Measurements from ENCODE around the gene BAD.

Gene BAD

DNA sequence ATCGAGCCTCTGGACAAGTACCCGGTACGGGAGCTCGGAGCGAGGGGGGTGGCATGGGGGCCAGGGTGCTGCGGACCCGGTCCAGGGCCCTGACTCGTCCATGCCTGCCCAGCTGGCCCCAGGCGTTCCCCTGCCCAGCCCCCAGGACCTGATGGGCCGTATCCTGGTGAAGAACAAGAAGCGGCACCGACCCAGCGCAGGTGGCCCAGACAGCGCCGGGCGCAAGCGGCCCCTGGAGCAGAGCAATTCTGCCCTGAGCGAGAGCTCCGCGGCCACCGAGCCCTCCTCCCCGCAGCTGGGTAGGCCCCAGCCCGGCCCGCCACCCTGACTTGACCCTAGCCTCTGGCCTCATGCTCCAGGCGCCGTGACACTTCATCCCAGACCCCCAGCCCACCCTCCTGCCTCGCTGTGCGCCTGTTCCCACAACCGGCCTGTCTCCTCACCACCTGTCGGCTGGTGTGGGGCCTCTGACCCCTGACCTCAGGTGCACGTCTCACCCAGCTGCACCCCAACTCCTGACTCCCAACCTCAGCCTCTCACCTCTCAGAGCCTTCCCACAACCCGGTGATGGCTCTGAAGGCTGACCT is 25.4 kb downstream of the BAD start:
- no peaks in the 10 kb centered on the region for H3K27me3 Mint-ChIP-seq
- intact Hi-C loops (cut with micrococcal nuclease): no loop called here
- peaks cover 100% of the 10 kb centered on the region for H3K36me3 Mint-ChIP-seq (ENCODE audit: low read depth)
- no peaks in the 10 kb centered on the region for H3K9me3 Mint-ChIP-seq
- H3K27ac Mint-ChIP-seq: no peak overlapping the region
- H3K4me1 Mint-ChIP-seq (ENCODE audit: low read depth): peaks cover 15% of the 10 kb centered on the region
- no peak overlapping the region for H3K4me3 Mint-ChIP-seq

DNA sequence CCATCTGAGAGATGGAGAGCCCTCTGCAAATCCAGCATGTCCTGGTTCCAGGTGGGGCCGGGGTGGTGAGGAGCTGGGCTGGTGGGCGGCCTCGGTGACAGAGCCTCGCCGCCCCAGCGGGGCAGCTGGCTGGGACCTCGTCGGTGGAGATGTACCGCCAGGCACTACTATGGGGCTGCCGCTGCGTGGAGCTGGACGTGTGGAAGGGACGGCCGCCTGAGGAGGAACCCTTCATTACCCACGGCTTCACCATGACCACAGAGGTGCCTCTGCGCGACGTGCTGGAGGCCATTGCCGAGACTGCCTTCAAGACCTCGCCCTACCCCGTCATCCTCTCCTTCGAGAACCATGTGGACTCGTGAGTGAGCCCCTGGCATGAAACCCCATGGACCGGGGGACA is 26.1 kb downstream of the BAD start:
- H3K4me1 Mint-ChIP-seq (ENCODE audit: low read depth): peaks cover 22% of the 10 kb centered on the region
- peaks cover 100% of the 10 kb centered on the region for H3K36me3 Mint-ChIP-seq (ENCODE audit: low read depth)
- H3K27ac Mint-ChIP-seq: no peak overlapping the region
- intact Hi-C loops (cut with micrococcal nuclease): no loop called here
- no peaks in the 10 kb centered on the region for H3K9me3 Mint-ChIP-seq
- H3K27me3 Mint-ChIP-seq: no peaks in the 10 kb centered on the region
- no peak overlapping the region for H3K4me3 Mint-ChIP-seq

DNA sequence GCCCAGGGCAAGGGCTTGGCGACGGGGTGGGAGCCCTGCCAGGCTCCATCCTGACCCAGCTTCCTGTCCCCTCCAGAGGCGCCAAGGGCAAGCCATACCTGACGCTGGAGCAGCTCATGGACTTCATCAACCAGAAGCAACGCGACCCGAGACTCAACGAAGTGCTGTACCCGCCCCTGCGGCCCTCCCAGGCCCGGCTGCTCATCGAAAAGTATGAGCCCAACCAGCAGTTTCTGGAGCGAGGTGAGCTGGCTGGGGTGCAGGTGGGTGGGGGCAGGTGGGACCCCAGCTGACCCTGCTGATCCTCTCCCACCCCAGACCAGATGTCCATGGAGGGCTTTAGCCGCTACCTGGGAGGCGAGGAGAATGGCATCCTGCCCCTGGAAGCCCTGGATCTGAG is 28.2 kb downstream of the BAD start:
- H3K4me3 Mint-ChIP-seq: no peak overlapping the region
- peaks cover 91% of the 10 kb centered on the region for H3K36me3 Mint-ChIP-seq (ENCODE audit: low read depth)
- intact Hi-C loops (cut with micrococcal nuclease): no loop called here
- H3K4me1 Mint-ChIP-seq (ENCODE audit: low read depth): peaks cover 38% of the 10 kb centered on the region
- no peaks in the 10 kb centered on the region for H3K9me3 Mint-ChIP-seq
- no peak overlapping the region for H3K27ac Mint-ChIP-seq
- no peaks in the 10 kb centered on the region for H3K27me3 Mint-ChIP-seq

DNA sequence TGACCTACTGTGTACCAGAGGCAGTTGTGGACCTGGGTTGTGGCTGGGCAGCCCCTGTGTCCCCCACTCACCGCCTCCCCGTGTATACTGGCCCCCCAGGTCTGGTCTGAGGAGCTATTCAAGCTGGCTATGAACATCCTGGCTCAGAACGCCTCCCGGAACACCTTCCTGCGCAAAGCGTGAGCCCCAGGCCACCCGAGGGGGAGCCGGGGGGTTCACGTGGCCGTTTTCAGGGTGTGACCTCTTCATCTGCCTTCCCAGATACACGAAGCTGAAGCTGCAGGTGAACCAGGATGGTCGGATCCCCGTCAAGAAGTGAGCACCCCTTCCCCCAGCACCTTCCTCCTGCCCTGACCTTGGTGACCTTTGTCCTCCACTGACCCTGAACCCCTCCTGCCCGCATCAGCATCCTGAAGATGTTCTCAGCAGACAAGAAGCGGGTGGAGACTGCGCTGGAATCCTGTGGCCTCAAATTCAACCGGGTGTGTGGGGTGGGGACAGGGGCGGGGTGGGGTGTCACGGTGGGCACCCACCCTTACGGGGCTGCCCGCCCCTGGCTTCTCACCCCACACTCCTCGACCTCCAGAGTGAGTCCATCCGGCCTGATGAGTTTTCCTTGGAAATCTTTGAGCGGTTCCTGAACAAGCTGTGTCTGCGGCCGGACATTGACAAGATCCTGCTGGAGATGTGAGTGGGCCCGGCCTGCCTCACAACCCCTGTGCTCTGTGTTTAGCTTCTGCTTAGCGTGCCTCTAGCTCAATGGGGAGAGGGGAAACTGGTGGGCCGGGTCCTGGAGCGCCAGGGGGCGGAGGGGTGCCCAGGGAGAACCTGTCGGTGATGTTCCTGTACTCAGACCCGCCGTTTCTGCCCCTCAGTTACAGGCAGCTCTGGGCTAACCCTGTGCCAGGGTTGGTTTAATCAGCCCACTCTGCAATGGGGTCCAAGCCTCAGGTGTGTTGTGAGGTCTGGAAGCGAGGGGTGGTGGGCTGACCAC is 29.0 kb downstream of the BAD start:
- H3K9me3 Mint-ChIP-seq: no peaks in the 10 kb centered on the region
- H3K4me1 Mint-ChIP-seq (ENCODE audit: low read depth): peaks cover 47% of the 10 kb centered on the region
- H3K27ac Mint-ChIP-seq: no peak overlapping the region
- H3K4me3 Mint-ChIP-seq: no peak overlapping the region
- H3K27me3 Mint-ChIP-seq: peaks cover 4% of the 10 kb centered on the region
- peaks cover 83% of the 10 kb centered on the region for H3K36me3 Mint-ChIP-seq (ENCODE audit: low read depth)
- intact Hi-C loops (cut with micrococcal nuclease): no loop called here

DNA sequence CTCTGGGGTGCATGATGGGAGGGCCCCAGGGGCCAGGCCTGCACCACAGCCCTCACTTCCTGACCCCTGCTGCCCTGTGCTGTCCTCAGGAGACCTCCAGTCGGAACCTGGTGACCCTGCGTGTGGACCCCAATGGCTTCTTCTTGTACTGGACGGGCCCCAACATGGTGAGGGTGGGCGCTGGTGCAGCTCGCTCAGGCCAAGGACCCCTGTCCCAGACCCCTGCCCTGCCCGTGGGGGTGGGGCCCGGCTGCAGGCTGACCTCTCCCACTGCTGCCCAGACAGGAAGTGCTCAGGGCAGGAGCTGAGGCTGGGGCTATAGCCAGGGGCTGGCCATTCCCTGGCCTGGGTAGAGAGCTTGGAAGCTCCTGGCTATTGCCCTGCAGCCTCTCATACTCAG is 30.1 kb downstream of the BAD start:
- intact Hi-C loops (cut with micrococcal nuclease): loop anchor here (5.0 kb wide), 1 partner anchor 48 kb away; the partner anchor contains the start of gene CATSPERZ
- Mint-ChIP-seq H3K4me1 (ENCODE audit: low read depth) (peaks cover 42% of the 10 kb centered on the region), H3K36me3 (ENCODE audit: low read depth) (peaks cover 72% of the 10 kb centered on the region)

DNA sequence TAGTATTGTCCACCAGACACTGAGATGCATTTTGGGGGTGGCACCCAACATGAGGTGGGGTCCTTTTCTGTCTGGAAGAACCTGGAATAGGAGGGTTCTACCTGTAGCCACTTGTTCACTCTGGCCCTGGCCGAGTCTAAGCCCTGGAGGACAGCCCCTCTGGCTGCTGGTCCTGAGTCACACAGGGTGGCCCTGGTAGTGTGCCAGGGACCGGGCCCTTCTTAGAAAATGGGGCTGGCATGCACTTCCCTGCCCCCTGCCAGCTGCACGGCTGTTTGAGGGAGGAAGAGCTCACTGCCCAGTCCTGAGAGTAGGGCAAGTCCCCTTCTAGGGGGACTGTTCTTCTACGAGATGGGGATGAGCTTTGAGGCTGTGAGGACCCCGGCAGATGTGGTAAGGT is 31.0 kb downstream of the BAD start:
- H3K4me3 Mint-ChIP-seq: peak overlapping the region; percentile 99
- H3K27me3 Mint-ChIP-seq: peaks cover 9% of the 10 kb centered on the region
- peaks cover 47% of the 10 kb centered on the region for H3K4me1 Mint-ChIP-seq (ENCODE audit: low read depth)
- H3K36me3 Mint-ChIP-seq (ENCODE audit: low read depth): peaks cover 63% of the 10 kb centered on the region
- intact Hi-C loops (cut with micrococcal nuclease): loop anchor here (2.0 to 5.0 kb wide), 2 partner anchors 15 to 49 kb away; partner anchors contain the start of gene CATSPERZ
- H3K27ac Mint-ChIP-seq: peak overlapping the region; percentile 31
- H3K9me3 Mint-ChIP-seq: no peaks in the 10 kb centered on the region

More for the DNA sequence above, 30.1 kb downstream of the BAD start:
- Mint-ChIP-seq H3K27me3 (peaks cover 9% of the 10 kb centered on the region), H3K27ac (peak overlapping the region; percentile 31), H3K9me3 (no peaks in the 10 kb centered on the region), H3K4me3 (no peak overlapping the region)

DNA sequence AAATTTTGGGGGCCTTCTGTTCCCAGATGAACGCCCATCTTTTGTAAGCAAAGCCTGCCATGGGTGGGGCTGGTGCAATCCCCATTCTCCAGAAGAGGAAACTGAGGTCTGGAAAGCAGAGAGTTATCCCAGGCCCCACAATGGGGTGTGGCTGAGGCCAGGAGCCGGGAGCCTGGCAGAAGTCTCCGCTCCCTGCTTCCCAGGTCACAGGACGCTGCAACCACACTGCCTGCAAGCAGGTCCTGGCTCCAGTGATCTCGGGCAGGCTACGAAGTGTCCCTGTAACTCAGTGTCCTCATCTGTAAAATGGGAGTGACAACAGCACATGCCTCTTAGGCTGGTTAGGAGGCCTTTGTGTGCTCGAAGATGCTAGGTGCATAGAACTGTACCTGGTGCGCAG is 31.4 kb downstream of the BAD start:
- Mint-ChIP-seq H3K4me3 (peak overlapping the region; percentile 99), H3K4me1 (ENCODE audit: low read depth) (peaks cover 51% of the 10 kb centered on the region), H3K27me3 (peaks cover 9% of the 10 kb centered on the region), H3K27ac (peak overlapping the region; percentile 88), H3K9me3 (no peaks in the 10 kb centered on the region), H3K36me3 (ENCODE audit: low read depth) (peaks cover 59% of the 10 kb centered on the region)
- intact Hi-C loops (cut with micrococcal nuclease): loop anchor here (2.0 to 5.0 kb wide), 2 partner anchors 16 to 49 kb away; partner anchors contain the start of gene CATSPERZ

DNA sequence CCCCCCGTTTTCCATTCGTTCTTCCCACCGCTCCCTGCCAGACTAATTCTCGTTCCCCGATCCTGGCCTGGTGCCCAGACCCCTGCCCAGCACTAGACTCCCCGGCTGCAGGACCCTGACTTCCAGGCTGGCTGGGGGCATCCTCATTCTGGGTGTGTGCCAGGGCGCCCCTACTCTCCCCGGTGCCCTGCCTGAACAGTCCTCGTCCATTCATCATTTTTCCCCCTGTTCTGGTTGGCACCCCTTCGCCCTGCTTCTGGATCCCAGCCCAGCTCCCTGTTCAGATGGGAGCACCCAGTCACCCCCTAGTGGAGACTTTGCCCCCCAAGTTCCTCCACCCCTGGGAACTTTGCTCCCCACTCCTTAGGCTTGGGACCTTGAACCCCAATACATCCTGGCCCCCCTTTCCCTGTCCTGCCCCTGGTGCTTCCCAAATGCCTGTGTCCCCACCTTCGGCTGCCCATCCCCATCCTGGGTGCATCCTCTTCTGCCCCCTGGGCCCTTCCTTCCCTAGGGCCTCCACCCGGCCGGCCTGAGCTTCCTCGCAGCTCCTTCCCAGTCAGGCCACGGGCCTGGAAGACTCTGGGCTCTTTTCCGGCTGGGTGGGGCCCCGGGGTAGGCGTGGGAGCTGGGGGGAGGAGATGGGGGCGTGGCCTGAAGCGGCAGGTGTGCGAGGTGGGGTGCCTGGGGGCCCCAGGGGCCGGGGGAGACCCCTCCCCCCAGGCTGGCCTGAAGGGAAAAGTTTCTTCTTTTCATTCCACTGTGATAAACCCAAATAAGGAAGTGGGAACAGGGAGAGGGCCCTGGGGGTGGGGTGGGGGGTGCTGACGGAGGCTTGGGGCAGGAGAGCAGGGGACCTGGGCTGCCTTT is 32.2 kb downstream of the BAD start:
- H3K36me3 Mint-ChIP-seq (ENCODE audit: low read depth): peaks cover 52% of the 10 kb centered on the region
- intact Hi-C loops (cut with micrococcal nuclease): loop anchor here (2.0 to 5.0 kb wide), 2 partner anchors 17 to 50 kb away; partner anchors contain the start of gene CATSPERZ
- H3K4me3 Mint-ChIP-seq: peak overlapping the region; percentile 99
- peaks cover 9% of the 10 kb centered on the region for H3K27me3 Mint-ChIP-seq
- peak overlapping the region; percentile 88 for H3K27ac Mint-ChIP-seq
- peaks cover 59% of the 10 kb centered on the region for H3K4me1 Mint-ChIP-seq (ENCODE audit: low read depth)
- no peaks in the 10 kb centered on the region for H3K9me3 Mint-ChIP-seq

DNA sequence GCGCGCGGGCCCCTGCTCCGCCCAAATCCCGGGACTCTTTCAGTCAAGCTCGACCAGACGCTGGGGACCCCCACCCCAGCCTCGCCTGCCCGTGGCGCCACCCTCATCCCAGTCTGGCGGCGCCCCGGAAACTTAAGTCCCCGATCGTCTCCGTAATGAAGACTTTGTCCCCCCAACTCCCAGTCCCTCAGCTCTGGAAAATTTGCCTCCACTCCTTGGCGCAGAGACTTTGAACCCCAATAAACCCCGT is 32.8 kb downstream of the BAD start:
- Mint-ChIP-seq H3K27me3 (peaks cover 9% of the 10 kb centered on the region), H3K9me3 (no peaks in the 10 kb centered on the region), H3K36me3 (ENCODE audit: low read depth) (peaks cover 51% of the 10 kb centered on the region), H3K27ac (peak overlapping the region; percentile 88), H3K4me3 (peak overlapping the region; percentile 99), H3K4me1 (ENCODE audit: low read depth) (peaks cover 64% of the 10 kb centered on the region)
- intact Hi-C loops (cut with micrococcal nuclease): loop anchor here (2.0 to 5.0 kb wide), 2 partner anchors 17 to 51 kb away; partner anchors contain the start of gene CATSPERZ

DNA sequence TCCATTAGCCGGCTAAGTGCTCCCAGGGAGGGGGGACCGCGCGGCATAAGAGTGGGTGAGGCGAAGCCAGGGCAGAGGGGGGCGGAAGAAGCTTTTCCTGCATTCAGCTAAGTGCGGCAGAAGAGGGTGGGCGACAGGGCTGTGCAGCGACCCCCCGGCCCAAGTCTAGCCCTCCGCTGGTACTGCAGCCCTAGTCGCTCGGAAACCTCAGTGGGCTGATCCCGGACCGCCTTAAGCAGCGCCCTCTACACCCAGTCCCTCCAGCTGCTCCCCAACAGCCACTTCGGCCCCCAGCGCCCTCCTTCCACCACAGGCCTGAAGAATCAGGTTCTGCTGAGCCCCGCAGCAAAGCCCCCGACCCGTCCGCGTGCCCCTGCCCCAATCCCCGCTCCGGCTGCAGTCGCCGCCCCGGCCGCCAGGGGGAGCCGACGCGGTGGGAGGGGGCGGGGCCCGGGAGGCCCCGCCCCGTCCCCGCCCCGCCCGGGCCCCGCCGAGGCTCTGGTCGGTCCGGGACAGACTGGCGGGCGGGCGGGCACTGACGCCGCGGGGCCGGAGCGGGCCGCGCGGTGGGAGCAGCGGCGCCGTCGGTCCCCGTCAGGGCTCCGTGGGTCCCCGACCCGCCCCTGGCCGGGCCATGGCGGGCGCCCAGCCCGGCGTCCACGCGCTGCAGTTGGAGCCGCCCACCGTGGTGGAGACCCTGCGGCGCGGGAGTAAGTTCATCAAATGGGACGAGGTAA is 33.3 kb downstream of the BAD start, which contains the start of gene PLCB3:
PLCB3 (plus strand) TSS at position 515 of the 737 bp plus-strand sequence; CDS start at position 635, 120 bp downstream.
- H3K27me3 Mint-ChIP-seq: peaks cover 9% of the 10 kb centered on the region
- peak within 1 kb of the TSS; percentile 88 for H3K27ac Mint-ChIP-seq
- peaks cover 64% of the 10 kb centered on the region for H3K4me1 Mint-ChIP-seq (ENCODE audit: low read depth)
- peaks cover 48% of the 10 kb centered on the region for H3K36me3 Mint-ChIP-seq (ENCODE audit: low read depth)
- peak within 1 kb of the TSS; percentile 99 for H3K4me3 Mint-ChIP-seq
- H3K9me3 Mint-ChIP-seq: no peaks in the 10 kb centered on the region
- intact Hi-C loops (cut with micrococcal nuclease): loop anchor here (5.0 kb wide), 1 partner anchor 51 kb away; the partner anchor contains the start of gene CATSPERZ

DNA sequence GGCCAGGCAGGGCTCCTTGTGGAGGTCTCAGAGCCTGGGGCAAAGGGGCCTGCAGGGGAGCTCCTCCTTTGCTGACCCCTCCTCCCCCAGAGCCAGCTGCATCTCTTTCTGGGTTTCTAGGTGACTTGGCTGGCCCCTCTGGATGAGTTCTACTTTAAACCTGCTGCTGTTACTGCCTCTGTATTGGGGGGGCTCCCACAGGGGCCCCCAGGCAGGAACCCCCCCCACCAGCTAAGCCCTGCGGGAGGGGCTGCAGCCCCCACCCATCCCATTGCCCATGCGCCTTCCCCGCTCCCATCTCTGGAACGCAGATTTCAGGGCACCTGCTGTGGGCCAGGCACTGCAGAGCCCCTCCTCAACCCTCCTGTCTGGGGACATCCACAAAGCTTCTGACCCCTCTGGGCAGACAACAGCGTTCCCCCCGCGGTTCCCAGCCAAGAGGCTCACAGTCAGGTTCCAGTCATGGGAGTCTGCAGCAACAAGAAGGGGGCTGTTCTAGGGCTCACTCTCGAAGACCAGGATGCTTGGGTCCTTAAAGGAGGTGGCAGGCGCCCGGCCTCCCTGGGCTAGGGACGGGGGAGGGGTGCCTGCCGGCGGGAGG is 34.0 kb downstream of the BAD start:
- peak overlapping the region; percentile 73 for H3K4me3 Mint-ChIP-seq
- intact Hi-C loops (cut with micrococcal nuclease): loop anchor here (5.0 kb wide), 1 partner anchor 52 kb away; the partner anchor contains the start of gene CATSPERZ
- peaks cover 48% of the 10 kb centered on the region for H3K36me3 Mint-ChIP-seq (ENCODE audit: low read depth)
- peaks cover 9% of the 10 kb centered on the region for H3K27me3 Mint-ChIP-seq
- no peaks in the 10 kb centered on the region for H3K9me3 Mint-ChIP-seq
- peaks cover 71% of the 10 kb centered on the region for H3K4me1 Mint-ChIP-seq (ENCODE audit: low read depth)
- H3K27ac Mint-ChIP-seq: peak overlapping the region; percentile 88

DNA sequence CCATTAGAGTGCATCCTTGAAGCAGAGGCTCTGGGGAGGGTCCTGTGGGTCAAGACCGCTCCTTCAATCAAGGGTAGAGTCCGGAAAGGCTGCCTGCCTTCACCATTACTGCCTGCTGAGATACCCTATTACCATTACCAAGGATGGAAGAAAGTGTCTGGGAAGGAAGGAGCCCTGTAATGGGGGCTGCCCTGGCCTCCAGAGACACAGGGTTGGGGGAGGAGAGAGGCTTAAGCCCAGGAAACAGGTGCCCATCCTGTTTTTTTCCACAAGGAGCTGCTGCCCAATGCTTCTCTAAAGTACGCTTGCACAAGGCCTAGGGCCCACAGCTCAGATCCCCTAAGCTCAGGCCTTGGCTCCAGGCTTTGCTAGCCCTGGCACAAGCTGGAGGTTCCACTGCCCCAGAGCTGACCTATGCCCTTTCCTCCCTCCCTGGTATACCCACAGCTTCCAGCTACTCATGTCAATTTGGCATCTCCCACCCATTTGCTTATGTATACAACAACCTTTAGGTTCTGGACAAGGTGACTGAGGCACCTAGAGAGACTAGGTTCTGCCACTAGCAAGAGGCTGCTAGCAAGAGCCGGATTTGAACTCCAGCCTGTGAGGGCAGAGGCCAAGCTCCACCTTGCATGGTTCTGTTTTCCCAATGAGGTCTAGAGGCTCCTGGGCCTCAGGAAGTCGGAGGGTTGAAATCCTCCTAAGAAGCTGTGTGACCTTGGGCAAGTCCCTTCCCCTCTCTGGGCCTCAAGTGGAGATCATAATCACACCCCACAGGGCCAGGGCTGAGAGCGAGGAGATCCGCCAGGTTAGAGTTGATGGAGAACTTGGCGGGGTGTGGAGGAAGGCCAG is 34.7 kb downstream of the BAD start:
- Mint-ChIP-seq H3K27me3 (peaks cover 9% of the 10 kb centered on the region), H3K36me3 (ENCODE audit: low read depth) (peaks cover 47% of the 10 kb centered on the region), H3K9me3 (no peaks in the 10 kb centered on the region), H3K27ac (no peak overlapping the region), H3K4me3 (no peak overlapping the region), H3K4me1 (ENCODE audit: low read depth) (peaks cover 78% of the 10 kb centered on the region)
- intact Hi-C loops (cut with micrococcal nuclease): loop anchor here (5.0 kb wide), 1 partner anchor 53 kb away; the partner anchor contains the start of gene CATSPERZ
